PFSK-1 (cell line): Measurements from ENCODE around the gene NRP1.

Source experiments
- REST ChIP-seq, 2 experiments: IDR thresholded peaks; 2 replicates each; pipeline versions ENCODE4 v1.6.1 to v1.8.0; 2011 to 2012; ENCODE audit warnings: low read depth in 2 of 2, low read length in 2 of 2, control low read depth in 1 of 2, inconsistent platforms in 1 of 2, mild to moderate bottlenecking in 1 of 2, moderate library complexity in 1 of 2; ENCODE audit not compliant: insufficient read depth in 1 of 2
- SIN3A ChIP-seq: IDR thresholded peaks from 2 replicates; pipeline ENCODE4 v1.6.1; 2012; ENCODE audit warnings: mild to moderate bottlenecking, low read length, moderate library complexity, borderline replicate concordance; ENCODE audit not compliant: insufficient read depth

GRCh38 chr10:33289776-33290175, 44.7 kb downstream of the NRP1 start:
- TF ChIP-seq SIN3A, result no peak
- TF ChIP-seq REST (IDR thresholded peaks at IDR 0.05; ENCODE audit: insufficient read depth in 1 of 2, low read depth in 2 of 2, low read length in 2 of 2), result no peak
